SH-SY5Y (cell line): ENCODE measurements around the gene MTLN.

Experiments
- GATA2 ChIP-seq: IDR thresholded peaks from 2 replicates; pipeline ENCODE4 v1.6.1; 2011; ENCODE audit warnings: mild to moderate bottlenecking, low read depth, low read length
- GATA3 ChIP-seq: IDR thresholded peaks from 2 replicates; pipeline ENCODE4 v1.6.1; 2011; ENCODE audit warnings: low read depth, mild to moderate bottlenecking, low read length, moderate library complexity

DNA sequence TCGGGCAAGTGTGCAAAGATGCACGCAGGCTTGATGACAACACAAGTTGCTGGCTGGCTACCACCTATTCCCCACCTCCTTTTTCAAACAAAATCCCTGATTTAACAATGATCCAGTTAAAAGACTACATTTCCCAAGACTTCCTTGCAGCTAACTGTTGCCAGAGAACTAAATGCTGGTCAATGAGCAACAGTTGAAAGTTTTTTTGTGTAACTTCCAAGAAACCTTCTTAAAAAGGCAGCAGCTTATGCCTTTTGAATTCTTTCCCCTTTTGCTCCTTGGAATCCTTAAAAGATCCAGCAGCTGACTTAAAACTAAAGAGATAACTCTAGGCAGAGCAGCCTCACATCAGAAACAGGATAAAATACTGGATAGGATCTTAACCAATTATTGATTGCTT, 46.1 kb downstream of the MTLN start:
- TF ChIP-seq GATA2 (no peak), GATA3 (no peak)
